Lung (tissue), 12 donors: ENCODE data around the gene GGCT. TPM values are rescaled to one million over a fixed set of nuclear protein-coding genes. Genes with fewer than 3 reads are reported as not detected.

Experiments
- ATAC-seq: fragments of 200-7000 bp; cut with Tn5 transposase; one replicate; pipeline ENCODE4 v1.9.1; 2020; ENCODE audit warnings: moderate number of reproducible peaks; ENCODE audit not compliant: insufficient read depth, low FRiP score
- DNase-seq, 3 donors: peaks; one replicate each; pipeline ENCODE4 v3.0.0-alpha.2; 2013 to 2017
- H3K27ac ChIP-seq, 2 donors: one replicate each; pipeline ENCODE4 v1.5.1; 2013; ENCODE audit warnings: mild to moderate bottlenecking in 2 of 2, moderate library complexity in 2 of 2, control low read depth in 1 of 2, inconsistent platforms in 1 of 2, low read depth in 1 of 2, low read length in 1 of 2
- H3K27me3 ChIP-seq, 3 donors: one replicate each; pipeline ENCODE4 v1.5.1; 2013; ENCODE audit warnings: low read length in 2 of 3; ENCODE audit not compliant: control insufficient read depth in 3 of 3, insufficient read depth in 3 of 3
- H3K36me3 ChIP-seq, 4 donors: one replicate each; pipeline ENCODE4 v1.5.1; 2013; ENCODE audit warnings: low read length in 4 of 4, mild to moderate bottlenecking in 1 of 4, moderate library complexity in 1 of 4; ENCODE audit not compliant: control insufficient read depth in 4 of 4, insufficient read depth in 4 of 4
- H3K4me1 ChIP-seq, 5 donors: one replicate each; pipeline ENCODE4 v1.5.1; 2013; ENCODE audit warnings: low read length in 5 of 5, mild to moderate bottlenecking in 2 of 5, moderate library complexity in 1 of 5; ENCODE audit not compliant: control insufficient read depth in 5 of 5, insufficient read depth in 5 of 5
- H3K4me3 ChIP-seq: one replicate; pipeline ENCODE4 v1.5.1; 2013; ENCODE audit warnings: mild to moderate bottlenecking, control low read depth, moderate library complexity
- H3K9ac ChIP-seq, 2 donors: one replicate each; pipeline ENCODE4 v1.5.1; 2013; ENCODE audit warnings: low read length in 2 of 2, control low read depth in 1 of 2; ENCODE audit not compliant: insufficient read depth in 1 of 2
- H3K9me3 ChIP-seq, 4 donors: one replicate each; pipeline ENCODE4 v1.5.1; 2013; ENCODE audit warnings: low read length in 3 of 4, mild to moderate bottlenecking in 1 of 4, moderate library complexity in 1 of 4; ENCODE audit not compliant: control insufficient read depth in 4 of 4, insufficient read depth in 3 of 4
- WGBS, 2 donors: extraction: QIAGEN DNeasy Blood & Tissue Kit; methylation state at CpG; one replicate each; pipeline ENCODE4 v1.1.7; 2013; 5-methylcytosine and 5-hydroxymethylcytosine counted together
- polyA plus RNA-seq, 2 donors: library from polyadenylated mRNA; stranded (reverse); fragments of 200-250 nt; gene quantifications; one replicate each; pipeline ENCODE4 v1.2.1, GENCODE V29; 2013
- total RNA-seq, 2 donors: library from RNA; depleted of rRNA in 1 of 2; stranded (reverse); fragments of >200 nt in 1 of 2; gene quantifications; one replicate each; pipeline ENCODE4 v1.2.1, GENCODE V29; 2014 to 2021
- TF ChIP-seq, protein P1 (sequence below): IDR thresholded peaks from 2 replicates; pipeline ENCODE4 v1.5.1; 2012; ENCODE audit warnings: mild to moderate bottlenecking; ENCODE audit errors: control extremely low read depth, extremely low read depth
- donor health status: control.
- donor health status: control.
- donor health status: Bipolar disorder and iron deficiency.
- donor health status: healthy.
- donor health status: DM: yes; HTN: yes; CAD: no.

Gene GGCT
- total and polyA plus RNA-seq, 4 donors, result 33.1 to 90.1 (median 41.6) TPM

- Histone ChIP-seq H3K36me3 (peaks cover 21 to 59% (median 31%) of the 10 kb centered on the region in 4 donors), H3K9me3 (no peaks in the 10 kb centered on the region), H3K4me1 (peaks cover 0 to 38% (median 5%) of the 10 kb centered on the region in 5 donors), H3K4me3 (no peak overlapping the region), H3K9ac (no peak overlapping the region), H3K27me3 (no peaks in the 10 kb centered on the region), H3K27ac (no peak overlapping the region)
- TF ChIP-seq, protein P1, sequence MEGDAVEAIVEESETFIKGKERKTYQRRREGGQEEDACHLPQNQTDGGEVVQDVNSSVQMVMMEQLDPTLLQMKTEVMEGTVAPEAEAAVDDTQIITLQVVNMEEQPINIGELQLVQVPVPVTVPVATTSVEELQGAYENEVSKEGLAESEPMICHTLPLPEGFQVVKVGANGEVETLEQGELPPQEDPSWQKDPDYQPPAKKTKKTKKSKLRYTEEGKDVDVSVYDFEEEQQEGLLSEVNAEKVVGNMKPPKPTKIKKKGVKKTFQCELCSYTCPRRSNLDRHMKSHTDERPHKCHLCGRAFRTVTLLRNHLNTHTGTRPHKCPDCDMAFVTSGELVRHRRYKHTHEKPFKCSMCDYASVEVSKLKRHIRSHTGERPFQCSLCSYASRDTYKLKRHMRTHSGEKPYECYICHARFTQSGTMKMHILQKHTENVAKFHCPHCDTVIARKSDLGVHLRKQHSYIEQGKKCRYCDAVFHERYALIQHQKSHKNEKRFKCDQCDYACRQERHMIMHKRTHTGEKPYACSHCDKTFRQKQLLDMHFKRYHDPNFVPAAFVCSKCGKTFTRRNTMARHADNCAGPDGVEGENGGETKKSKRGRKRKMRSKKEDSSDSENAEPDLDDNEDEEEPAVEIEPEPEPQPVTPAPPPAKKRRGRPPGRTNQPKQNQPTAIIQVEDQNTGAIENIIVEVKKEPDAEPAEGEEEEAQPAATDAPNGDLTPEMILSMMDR, result no peak
- DNase-seq (no peak), ATAC-seq (no peak)
- 79 to 93% methylated on average over 27 of the region's 27 CpGs for WGBS, 2 donors
These were observed 52.2 kb downstream of the GGCT start for GRCh38 chr7:30452280-30452930.

- no peak for ATAC-seq
- H3K36me3 ChIP-seq, result peaks cover 25 to 63% (median 34%) of the 10 kb centered on the region in 4 donors
- WGBS, 2 donors, result 88% methylated on average over 29 of the region's 29 CpGs
These were observed 52.9 kb downstream of the GGCT start for GRCh38 chr7:30451539-30452279.

DNA sequence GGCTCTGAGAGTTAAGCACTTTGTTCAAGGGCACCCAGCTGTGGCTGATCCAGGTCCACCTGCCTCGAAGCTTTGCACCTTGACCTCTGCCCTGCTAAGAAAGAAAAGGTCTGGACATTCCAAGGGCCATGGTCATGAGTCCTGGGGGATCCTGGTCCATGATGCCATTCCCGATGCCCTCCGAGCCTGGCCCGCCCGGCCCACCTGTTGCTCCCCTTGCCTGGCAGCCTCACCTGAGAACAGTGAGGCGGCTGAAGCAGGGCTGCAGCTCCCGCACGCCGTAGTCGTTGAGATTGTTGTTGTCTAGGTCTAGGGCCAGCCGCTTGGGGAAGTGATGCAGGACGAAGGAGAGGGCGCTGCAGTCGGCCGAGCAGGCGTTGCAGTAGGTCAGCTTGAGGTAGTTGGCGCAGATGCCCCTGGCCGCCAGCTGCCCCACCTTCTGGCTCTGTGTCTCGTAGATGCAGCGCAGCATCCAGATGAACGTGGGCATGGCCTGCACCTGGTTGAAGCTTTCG, 53.6 kb downstream of the GGCT start:
- no peak for ATAC-seq
- Histone ChIP-seq H3K36me3 (peaks cover 23 to 58% (median 31%) of the 10 kb centered on the region in 4 donors), H3K4me1 (peaks cover 0 to 38% (median 5%) of the 10 kb centered on the region in 5 donors), H3K4me3 (no peak overlapping the region), H3K27ac (no peak overlapping the region), H3K27me3 (no peaks in the 10 kb centered on the region), H3K9ac (no peak overlapping the region), H3K9me3 (no peaks in the 10 kb centered on the region)
- 94 to 96% methylated on average over 22 of the region's 22 CpGs for WGBS, 2 donors
- DNase-seq, result no peak
- TF ChIP-seq, protein P1, result no peak

More at GRCh38 chr7:30451539-30452279, 52.9 kb downstream of the GGCT start:
- Histone ChIP-seq H3K27ac (no peak overlapping the region), H3K9ac (no peak overlapping the region), H3K9me3 (no peaks in the 10 kb centered on the region), H3K27me3 (no peaks in the 10 kb centered on the region), H3K4me1 (peaks cover 0 to 38% (median 5%) of the 10 kb centered on the region in 5 donors), H3K4me3 (no peak overlapping the region)
- TF ChIP-seq, protein P1, result no peak
- DNase-seq, result no peak
